MM.1S (cell line): ENCODE measurements around the gene ANKRD29.
"Not testable (repeated sequence)": the region's sequence is repeated elsewhere in the genome, so short reads cannot be mapped to it uniquely, and the experiment has no call there.

Experiments
- DNase-seq: peaks from one replicate; pipeline ENCODE4 v3.0.0-alpha.2; 2015
- H2AFZ ChIP-seq: fragments of 300-600 bp; sonication (generic); 2 replicates; pipeline ENCODE4 v1.6.0; 2016; ENCODE audit warnings: antibody characterized with exemption, low read length
- H3F3A ChIP-seq: fragments of 300-600 bp; sonication (generic); 2 replicates; pipeline ENCODE4 v1.6.1; 2016; ENCODE audit warnings: mild to moderate bottlenecking, antibody characterized with exemption, low read length, moderate library complexity, mixed read lengths; ENCODE audit not compliant: insufficient read depth
- H3K27ac ChIP-seq: fragments of 300-600 bp; sonication (generic); 2 replicates; pipeline ENCODE4 v1.5.1; 2016; ENCODE audit warnings: mild to moderate bottlenecking, low read length
- H3K27me3 ChIP-seq: fragments of 300-600 bp; sonication (generic); replicated peaks from 2 replicates; pipeline ENCODE4 v1.6.0; 2016; ENCODE audit warnings: low read length; ENCODE audit not compliant: insufficient read depth
- H3K36me3 ChIP-seq: fragments of 300-600 bp; sonication (generic); replicated peaks from 2 replicates; pipeline ENCODE4 v1.6.1; 2016; ENCODE audit warnings: mild to moderate bottlenecking, low read length, mixed read lengths; ENCODE audit not compliant: insufficient read depth
- H3K4me1 ChIP-seq: fragments of 300-600 bp; sonication (generic); 2 replicates; pipeline ENCODE4 v1.6.1; 2016; ENCODE audit warnings: low read length, mixed read lengths
- H3K4me2 ChIP-seq: fragments of 300-600 bp; sonication (generic); 2 replicates; pipeline ENCODE4 v1.6.0; 2016; ENCODE audit warnings: low read depth, low read length
- H3K4me3 ChIP-seq: fragments of 300-600 bp; sonication (generic); 2 replicates; pipeline ENCODE4 v1.5.1; 2016; ENCODE audit warnings: low read length, mixed read lengths
- H3K79me2 ChIP-seq: fragments of 300-600 bp; sonication (generic); 2 replicates; pipeline ENCODE4 v1.6.1; 2016; ENCODE audit warnings: mixed run types, low read length, mixed read lengths
- H3K9ac ChIP-seq: fragments of 300-600 bp; sonication (generic); 2 replicates; pipeline ENCODE4 v1.6.1; 2016; ENCODE audit warnings: low read length, mixed read lengths
- H3K9me2 ChIP-seq: fragments of 300-600 bp; sonication (generic); replicated peaks from 2 replicates; pipeline ENCODE4 v1.6.1; 2016; ENCODE audit warnings: mild to moderate bottlenecking, low read length, mixed read lengths; ENCODE audit not compliant: insufficient read depth
- H3K9me3 ChIP-seq: fragments of 300-600 bp; sonication (generic); replicated peaks from 2 replicates; pipeline ENCODE4 v1.6.1; 2016; ENCODE audit warnings: mild to moderate bottlenecking, low read length, mixed read lengths; ENCODE audit not compliant: insufficient read depth
- H4K20me1 ChIP-seq: fragments of 300-600 bp; sonication (generic); 2 replicates; pipeline ENCODE4 v1.6.1; 2016; ENCODE audit warnings: mild to moderate bottlenecking, low read length, moderate library complexity, mixed read lengths; ENCODE audit not compliant: insufficient read depth
- CTCF ChIP-seq: fragments of 300-600 bp; sonication (generic); IDR thresholded peaks from 2 replicates; pipeline ENCODE4 v1.5.1; 2016; ENCODE audit warnings: antibody characterized with exemption, low read length, mixed read lengths
- EZH2 ChIP-seq: fragments of 300-600 bp; sonication (generic); optimal IDR thresholded peaks from 2 replicates; pipeline ENCODE3; 2017; ENCODE audit warnings: low read depth, mild to moderate bottlenecking, antibody characterized with exemption, low read length, mixed read lengths
- EZH2phosphoT487 ChIP-seq: fragments of 300-600 bp; sonication (generic); IDR thresholded peaks from 2 replicates; pipeline ENCODE4 v1.6.1; 2018; ENCODE audit warnings: antibody characterized with exemption, low read length

Gene ANKRD29

GRCh38 chr18:23565916-23566547, 96.7 kb downstream of the ANKRD29 start:
- H3K4me1 ChIP-seq = no peaks in the 10 kb centered on the region
- TF ChIP-seq EZH2 (no peak), CTCF (no peak), EZH2phosphoT487 (no peak)
- H3K4me3 ChIP-seq = no peak overlapping the region
- H3K36me3 ChIP-seq = 0 out of 2 replicates have a peak, but pooled peaks cover 4% of the 10 kb centered on the region
- no peak for DNase-seq
- no peaks in the 10 kb centered on the region for H3K79me2 ChIP-seq
- H2AFZ ChIP-seq = no peak overlapping the region
- H3K9ac ChIP-seq = no peak overlapping the region
- H3K27ac ChIP-seq = no peak overlapping the region
- H3F3A ChIP-seq = no peaks in the 10 kb centered on the region
- H3K9me2 ChIP-seq = no peaks in the 10 kb centered on the region
- H3K9me3 ChIP-seq = no peaks in the 10 kb centered on the region
- no peaks in the 10 kb centered on the region for H3K27me3 ChIP-seq
- no peaks in the 10 kb centered on the region for H4K20me1 ChIP-seq
- no peak overlapping the region for H3K4me2 ChIP-seq

- no peaks in the 10 kb centered on the region for H3K4me1 ChIP-seq
- H3K9me2 ChIP-seq = no peaks in the 10 kb centered on the region
- H3K9me3 ChIP-seq = no peaks in the 10 kb centered on the region
- no peaks in the 10 kb centered on the region for H4K20me1 ChIP-seq
- no peak overlapping the region for H3K27ac ChIP-seq
- DNase-seq = no peak
- H3K4me3 ChIP-seq = no peak overlapping the region
- H3F3A ChIP-seq = no peaks in the 10 kb centered on the region
- no peaks in the 10 kb centered on the region for H3K27me3 ChIP-seq
- H3K79me2 ChIP-seq = no peaks in the 10 kb centered on the region
- H3K4me2 ChIP-seq = no peak overlapping the region
- TF ChIP-seq CTCF (no peak), EZH2 (no peak), EZH2phosphoT487 (no peak)
- H2AFZ ChIP-seq = no peak overlapping the region
- no peak overlapping the region for H3K9ac ChIP-seq
- 0 out of 2 replicates have a peak, but pooled peaks cover 4% of the 10 kb centered on the region for H3K36me3 ChIP-seq
Observed at GRCh38 chr18:23563377-23564043, 99.2 kb downstream of the ANKRD29 start.

- Histone ChIP-seq H3F3A (no peaks in the 10 kb centered on the region), H3K36me3 (no peaks in the 10 kb centered on the region), H3K4me1 (no peaks in the 10 kb centered on the region), H3K79me2 (no peaks in the 10 kb centered on the region), H3K9me3 (no peaks in the 10 kb centered on the region), H3K9ac (no peak overlapping the region), H3K27ac (no peak overlapping the region), H2AFZ (no peak overlapping the region), H3K4me3 (no peak overlapping the region), H4K20me1 (no peaks in the 10 kb centered on the region), H3K27me3 (no peaks in the 10 kb centered on the region), H3K4me2 (no peak overlapping the region), H3K9me2 (no peaks in the 10 kb centered on the region)
- DNase-seq = no peak
- TF ChIP-seq EZH2phosphoT487 = no peak
- TF ChIP-seq CTCF = no peak
- no peak for TF ChIP-seq EZH2
Observed at GRCh38 chr18:23560186-23560585, 102.5 kb downstream of the ANKRD29 start.

GRCh38 chr18:23557511-23557910, 105.2 kb downstream of the ANKRD29 start:
- H3K9me2 ChIP-seq, H3K9ac ChIP-seq, H4K20me1 ChIP-seq, H3K4me1 ChIP-seq, DNase-seq, H3F3A ChIP-seq, H3K79me2 ChIP-seq, H3K36me3 ChIP-seq, H3K27ac ChIP-seq, H3K27me3 ChIP-seq, H3K4me3 ChIP-seq, H3K9me3 ChIP-seq, H2AFZ ChIP-seq, H3K4me2 ChIP-seq: not testable (repeated sequence)
